ENCODE measurements around the gene CTXN1.

CTXN1 gene

GRCh38 chr19:7874897-7875273 lies 51.0 kb downstream of the CTXN1 start:
- no peak for TF ChIP-seq CTCF (IDR thresholded peaks at IDR 0.05; ENCODE audit: insufficient read depth, low read depth, low read length, missing control alignments)
- no peak overlapping the region for H3K4me3 ChIP-seq (ENCODE audit: low read depth, low read length)
- no peak for DNase-seq (ENCODE audit: low read depth)

Data from GM12865 (cell line).